RWPE2 (cell line): ENCODE measurements around the gene HSD11B1L.

ENCODE experiments used
- ATAC-seq: fragments of 200-7000 bp; cut with Tn5 transposase; 3 replicates; pipeline ENCODE4 v1.9.1; 2021; ENCODE audit warnings: low read depth
- DNase-seq: peaks from one replicate; pipeline ENCODE4 v3.0.0-alpha.2; 2020; ENCODE audit warnings: low spot score
- H3K27ac ChIP-seq: fragments of 450-650 bp; 2 replicates; pipeline ENCODE4 v1.5.1; 2017; ENCODE audit warnings: mild to moderate bottlenecking; ENCODE audit not compliant: poor library complexity, severe bottlenecking
- H3K27me3 ChIP-seq: fragments of 250-450 bp; sonication (Bioruptor Pico); 2 replicates; pipeline ENCODE4 v1.5.1; 2021; ENCODE audit warnings: mild to moderate bottlenecking, moderate library complexity; ENCODE audit not compliant: insufficient read depth, poor library complexity, severe bottlenecking
- H3K36me3 ChIP-seq: fragments of 250-450 bp; sonication (Bioruptor Pico); 2 replicates; pipeline ENCODE4 v1.5.1; 2020; ENCODE audit warnings: low read depth, mild to moderate bottlenecking, moderate library complexity
- H3K4me1 ChIP-seq: fragments of 250-450 bp; sonication (Bioruptor Pico); 2 replicates; pipeline ENCODE4 v1.5.1; 2021; ENCODE audit warnings: mild to moderate bottlenecking, moderate library complexity; ENCODE audit not compliant: insufficient read depth, poor library complexity, severe bottlenecking
- H3K4me3 ChIP-seq: fragments of 250-450 bp; sonication (Bioruptor Pico); 2 replicates; pipeline ENCODE4 v1.5.1; 2021; ENCODE audit warnings: mild to moderate bottlenecking, moderate library complexity; ENCODE audit not compliant: severe bottlenecking
- H3K9me3 ChIP-seq: fragments of 250-450 bp; sonication (Bioruptor Pico); 2 replicates; pipeline ENCODE4 v1.5.1; 2021; ENCODE audit warnings: mild to moderate bottlenecking, moderate library complexity; ENCODE audit not compliant: severe bottlenecking
- TF ChIP-seq, protein P1 (sequence below): fragments of 450-650 bp; IDR thresholded peaks from one replicate; pipeline ENCODE4 v1.5.1; 2017; ENCODE audit warnings: mild to moderate bottlenecking, moderate library complexity; ENCODE audit not compliant: poor library complexity, severe bottlenecking

The HSD11B1L gene

DNA sequence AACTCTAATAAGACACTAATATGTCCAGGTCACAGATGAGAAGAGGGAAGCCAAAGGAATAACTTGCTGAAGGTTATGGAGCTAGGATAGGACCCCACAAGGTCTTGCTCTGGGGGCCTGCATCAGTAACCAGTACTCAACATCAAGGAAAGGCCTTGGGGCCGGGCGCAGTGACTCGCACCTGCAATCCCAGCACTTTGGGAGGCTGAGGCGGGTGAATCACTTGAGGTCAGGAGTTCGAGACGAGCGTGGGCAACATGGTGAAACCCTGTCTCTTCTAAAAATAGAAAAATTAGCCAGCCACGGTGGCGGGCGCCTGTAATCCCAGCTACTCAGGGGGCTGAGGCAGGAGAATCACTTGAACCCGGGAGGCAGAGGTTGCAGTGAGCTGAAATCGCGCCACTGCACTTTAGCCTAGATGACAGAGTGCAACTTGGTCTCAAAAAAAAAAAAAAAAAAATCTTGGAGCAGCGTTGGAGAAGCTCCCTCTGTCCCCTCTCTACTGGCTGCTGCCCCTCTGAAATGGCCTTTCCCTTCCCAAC, 37.3 kb downstream of the HSD11B1L start:
- peaks cover 40% of the 10 kb centered on the region for H3K36me3 ChIP-seq
- H3K9me3 ChIP-seq, result no peaks in the 10 kb centered on the region
- ATAC-seq (no peak), DNase-seq (no peak)
- H3K4me3 ChIP-seq, result peak overlapping the region; percentile 83
- TF ChIP-seq, protein P1, sequence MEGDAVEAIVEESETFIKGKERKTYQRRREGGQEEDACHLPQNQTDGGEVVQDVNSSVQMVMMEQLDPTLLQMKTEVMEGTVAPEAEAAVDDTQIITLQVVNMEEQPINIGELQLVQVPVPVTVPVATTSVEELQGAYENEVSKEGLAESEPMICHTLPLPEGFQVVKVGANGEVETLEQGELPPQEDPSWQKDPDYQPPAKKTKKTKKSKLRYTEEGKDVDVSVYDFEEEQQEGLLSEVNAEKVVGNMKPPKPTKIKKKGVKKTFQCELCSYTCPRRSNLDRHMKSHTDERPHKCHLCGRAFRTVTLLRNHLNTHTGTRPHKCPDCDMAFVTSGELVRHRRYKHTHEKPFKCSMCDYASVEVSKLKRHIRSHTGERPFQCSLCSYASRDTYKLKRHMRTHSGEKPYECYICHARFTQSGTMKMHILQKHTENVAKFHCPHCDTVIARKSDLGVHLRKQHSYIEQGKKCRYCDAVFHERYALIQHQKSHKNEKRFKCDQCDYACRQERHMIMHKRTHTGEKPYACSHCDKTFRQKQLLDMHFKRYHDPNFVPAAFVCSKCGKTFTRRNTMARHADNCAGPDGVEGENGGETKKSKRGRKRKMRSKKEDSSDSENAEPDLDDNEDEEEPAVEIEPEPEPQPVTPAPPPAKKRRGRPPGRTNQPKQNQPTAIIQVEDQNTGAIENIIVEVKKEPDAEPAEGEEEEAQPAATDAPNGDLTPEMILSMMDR, result no peak
- no peaks in the 10 kb centered on the region for H3K27me3 ChIP-seq
- H3K27ac ChIP-seq, result peak overlapping the region; percentile 73
- peaks cover 2% of the 10 kb centered on the region for H3K4me1 ChIP-seq

DNA sequence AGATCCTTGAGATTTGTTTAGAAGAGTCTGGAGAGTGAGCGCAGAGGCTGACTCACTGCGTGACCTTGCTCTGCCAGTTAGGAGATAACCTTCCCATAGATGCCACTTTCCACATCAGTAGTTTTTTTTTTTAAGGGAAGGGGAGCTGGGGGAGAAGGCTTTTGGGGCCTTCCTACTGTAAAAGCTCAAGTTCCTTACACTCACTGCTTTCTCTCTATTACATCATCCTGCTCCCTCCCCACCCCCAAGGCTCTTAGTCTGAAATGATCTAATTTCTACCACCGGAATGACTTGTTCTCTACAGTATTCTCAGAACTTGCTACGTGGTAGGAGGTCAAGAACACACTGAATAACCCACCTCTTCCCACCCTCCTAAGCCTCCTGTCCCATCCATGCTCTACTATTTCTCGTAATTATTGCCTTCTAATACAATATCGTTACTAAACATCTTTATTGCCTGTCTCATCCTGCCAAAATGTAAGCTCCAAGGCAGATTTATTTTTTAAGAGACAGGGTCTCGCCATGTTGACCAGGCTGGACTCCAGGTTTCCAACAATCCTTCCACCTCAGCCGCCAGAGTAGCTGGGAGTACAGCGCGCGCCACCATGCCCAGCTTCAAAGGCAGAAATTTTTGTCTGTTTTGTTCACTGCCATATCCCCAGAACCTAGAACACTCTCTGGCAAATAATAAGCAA, 37.9 kb downstream of the HSD11B1L start:
- peak; percentile 35; the same call in 1 of the 3 replicates for ATAC-seq
- peak overlapping the region; percentile 73 for H3K27ac ChIP-seq
- TF ChIP-seq, protein P1, result no peak
- H3K4me1 ChIP-seq, result peaks cover 2% of the 10 kb centered on the region
- DNase-seq, result no peak
- H3K27me3 ChIP-seq, result no peaks in the 10 kb centered on the region
- H3K4me3 ChIP-seq, result peak overlapping the region; percentile 83
- H3K36me3 ChIP-seq, result peaks cover 34% of the 10 kb centered on the region
- H3K9me3 ChIP-seq, result no peaks in the 10 kb centered on the region

DNA sequence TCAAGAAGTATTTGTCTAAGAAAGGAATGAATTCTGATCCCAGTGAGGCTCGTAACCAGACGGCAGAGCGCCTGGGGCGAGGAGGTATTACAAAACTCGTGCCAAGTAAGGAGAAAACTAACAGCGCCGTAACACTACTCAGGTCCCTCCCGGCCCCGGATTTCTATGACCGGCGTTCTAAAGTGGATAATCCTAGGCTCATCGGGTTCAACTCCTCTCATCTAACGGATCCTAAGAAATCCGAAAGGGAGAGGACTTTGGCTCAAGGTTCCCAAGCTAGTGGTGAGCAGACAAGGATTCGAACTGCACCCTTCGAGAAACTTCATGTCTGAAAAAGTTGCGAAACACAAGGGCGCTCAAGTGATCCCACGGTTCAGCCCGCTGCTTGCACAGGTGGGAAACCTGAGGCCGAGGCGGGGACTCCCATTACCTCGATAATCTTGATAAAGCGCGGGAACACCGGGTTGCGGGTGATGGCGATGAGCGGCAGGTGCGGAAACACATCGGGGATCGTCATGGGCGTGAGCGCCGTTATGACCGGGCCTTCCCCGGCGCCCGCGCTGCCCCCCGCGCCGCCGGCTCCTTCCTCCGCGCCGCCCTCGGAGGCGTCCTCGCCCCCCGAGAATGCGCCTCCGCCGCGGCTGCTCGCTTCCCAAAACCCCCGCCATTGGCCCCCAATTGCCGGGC, 38.6 kb downstream of the HSD11B1L start:
- H3K4me3 ChIP-seq, result peak overlapping the region; percentile 83
- H3K27ac ChIP-seq, result peak overlapping the region; percentile 73
- H3K9me3 ChIP-seq, result no peaks in the 10 kb centered on the region
- peaks cover 28% of the 10 kb centered on the region for H3K36me3 ChIP-seq
- no peak for ATAC-seq
- no peaks in the 10 kb centered on the region for H3K27me3 ChIP-seq
- DNase-seq, result no peak
- TF ChIP-seq, protein P1, result no peak
- H3K4me1 ChIP-seq, result peaks cover 2% of the 10 kb centered on the region

DNA sequence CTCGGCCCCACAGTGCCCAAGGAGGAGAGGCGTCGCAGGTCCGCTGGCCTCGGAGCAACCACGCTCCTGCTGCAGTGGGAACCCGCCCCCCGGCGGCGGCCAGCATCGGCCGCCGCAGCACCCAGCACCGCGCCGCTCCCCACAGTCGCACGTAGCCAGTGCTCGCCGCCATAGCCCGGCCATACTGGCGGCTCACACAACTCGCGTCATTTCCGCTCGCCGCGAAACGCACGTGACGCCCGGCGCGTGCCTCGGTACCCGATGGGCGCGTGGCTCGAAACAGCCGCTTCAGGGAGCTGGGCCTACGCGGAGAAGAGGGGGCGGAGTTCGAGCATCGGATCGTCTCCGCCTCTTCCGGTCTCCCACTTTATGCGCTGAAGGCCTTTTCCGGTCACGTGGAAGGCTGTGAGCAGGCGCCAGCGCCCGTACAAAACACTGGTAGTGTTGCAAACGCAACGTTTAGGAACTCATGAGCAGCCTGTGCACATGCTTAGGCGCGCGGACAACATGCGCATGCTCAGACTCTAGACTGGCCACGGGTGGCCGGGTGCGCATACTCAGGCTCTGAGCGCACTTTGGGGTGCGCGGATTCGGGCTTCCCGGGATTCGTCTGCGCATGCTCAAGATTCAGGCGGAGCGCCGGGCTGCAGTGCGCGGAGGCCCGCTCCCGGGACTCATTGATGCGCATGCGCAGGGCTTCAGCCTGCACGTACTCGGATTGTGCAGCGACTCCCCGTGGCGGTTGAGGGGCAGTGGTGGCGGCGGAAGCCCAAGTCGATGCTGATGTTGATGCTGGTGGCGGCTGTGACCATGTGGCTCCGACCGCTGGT, 39.3 kb downstream of the HSD11B1L start, which contains the start of the genes CATSPERD and LONP1:
CATSPERD (plus strand) TSS at position 677 of the 830 bp plus-strand sequence; CDS start at position 778, 101 bp downstream.
LONP1 (minus strand) TSS at position 186 of the 830 bp plus-strand sequence; CDS start at position 172, 14 bp downstream.
- H3K4me3 ChIP-seq, result peak within 1 kb of the TSS; percentile 83
- TF ChIP-seq, protein P1, result peak; percentile 86
- peak; percentile 90 for ATAC-seq

More for the DNA sequence above, 39.3 kb downstream of the HSD11B1L start, which contains the start of the genes CATSPERD and LONP1:
- H3K27ac ChIP-seq, result peak within 1 kb of the TSS; percentile 73
- H3K27me3 ChIP-seq, result no peaks in the 10 kb centered on the region
- no peaks in the 10 kb centered on the region for H3K9me3 ChIP-seq
- peaks cover 28% of the 10 kb centered on the region for H3K36me3 ChIP-seq
- DNase-seq, result peak; percentile 96
- peaks cover 2% of the 10 kb centered on the region for H3K4me1 ChIP-seq
